WERI-Rb-1 (cell line): ENCODE data around the gene PER2.
A peak's percentile ranks its signal among the peaks of the same experiment; 100 is the strongest.

Source experiments
- DNase-seq: peaks from one replicate; pipeline ENCODE4 v3.0.0-alpha.2; 2020
- H3K27ac ChIP-seq: fragments of 250-450 bp; sonication (Bioruptor Pico); 2 replicates; pipeline ENCODE4 v1.5.1; 2020; ENCODE audit warnings: mild to moderate bottlenecking, moderate library complexity
- H3K27me3 ChIP-seq: fragments of 250-450 bp; sonication (Bioruptor Pico); 2 replicates; pipeline ENCODE4 v1.5.1; 2021; ENCODE audit warnings: mild to moderate bottlenecking, low read depth, moderate library complexity; ENCODE audit not compliant: insufficient read depth, severe bottlenecking
- H3K36me3 ChIP-seq: fragments of 250-450 bp; sonication (Bioruptor Pico); 2 replicates; pipeline ENCODE4 v1.5.1; 2020; ENCODE audit warnings: mild to moderate bottlenecking, moderate library complexity
- H3K4me3 ChIP-seq: 2 replicates; pipeline ENCODE4 v1.5.1; 2011; ENCODE audit warnings: low read depth, mild to moderate bottlenecking, control low read depth, low read length
- H3K9me3 ChIP-seq: fragments of 250-450 bp; sonication (Bioruptor Pico); 2 replicates; pipeline ENCODE4 v1.5.1; 2021; ENCODE audit warnings: mild to moderate bottlenecking, moderate library complexity; ENCODE audit not compliant: severe bottlenecking
- CTCF ChIP-seq: IDR thresholded peaks from 2 replicates; pipeline ENCODE4 v1.5.1; 2011; ENCODE audit warnings: low read depth, mild to moderate bottlenecking, control low read depth, inconsistent platforms, low read length

The PER2 gene

GRCh38 chr2:238263204-238264071, 25.0 kb downstream of the PER2 start:
- peak; percentile 89 for TF ChIP-seq CTCF
- Histone ChIP-seq H3K27ac (no peak overlapping the region), H3K27me3 (no peaks in the 10 kb centered on the region), H3K9me3 (no peaks in the 10 kb centered on the region), H3K36me3 (peaks cover 11% of the 10 kb centered on the region), H3K4me3 (no peak overlapping the region)
- DNase-seq, result peak; percentile 91

DNA sequence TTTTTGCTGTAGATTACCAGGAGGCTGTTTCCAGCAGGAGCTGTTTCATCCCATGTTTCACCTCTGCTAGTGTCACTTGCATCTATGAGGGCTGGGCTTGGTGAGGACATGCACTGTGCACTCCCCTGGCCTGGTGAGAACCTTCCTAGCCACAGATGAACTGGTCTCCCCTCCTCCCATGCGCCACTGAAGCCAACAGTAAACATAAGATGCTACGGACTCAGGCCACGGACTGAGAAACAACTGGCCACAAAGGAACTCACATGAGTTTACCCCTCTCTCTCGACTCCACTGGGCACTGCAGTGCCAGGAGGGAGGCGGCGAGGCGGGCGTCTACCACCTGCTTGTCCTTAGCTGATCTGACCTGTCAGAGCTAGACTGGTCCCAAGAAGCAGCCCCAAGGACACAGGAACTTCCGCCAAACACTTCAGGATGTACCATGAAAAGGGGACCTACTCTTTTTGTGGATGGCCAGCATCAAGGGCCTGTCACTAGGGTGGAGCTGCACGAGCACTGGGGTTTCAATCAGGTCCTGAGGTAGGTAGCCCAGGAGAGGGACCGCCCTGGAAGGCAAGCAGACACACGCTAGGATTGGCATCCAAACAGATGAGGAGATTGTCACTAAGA, 25.8 kb downstream of the PER2 start:
- no peak for DNase-seq
- no peak for TF ChIP-seq CTCF
- Histone ChIP-seq H3K9me3 (no peaks in the 10 kb centered on the region), H3K27me3 (no peaks in the 10 kb centered on the region), H3K4me3 (no peak overlapping the region), H3K27ac (no peak overlapping the region), H3K36me3 (peaks cover 9% of the 10 kb centered on the region)

GRCh38 chr2:238261718-238262375, 26.6 kb downstream of the PER2 start:
- Histone ChIP-seq H3K9me3 (no peaks in the 10 kb centered on the region), H3K27ac (no peak overlapping the region), H3K36me3 (peaks cover 6% of the 10 kb centered on the region), H3K27me3 (no peaks in the 10 kb centered on the region), H3K4me3 (no peak overlapping the region)
- TF ChIP-seq CTCF, result no peak
- no peak for DNase-seq

GRCh38 chr2:238260883-238261282, 27.5 kb downstream of the PER2 start:
- no peak for TF ChIP-seq CTCF
- no peak overlapping the region for H3K27ac ChIP-seq

GRCh38 chr2:238259061-238260020, 29.1 kb downstream of the PER2 start:
- H3K27ac ChIP-seq, result no peak overlapping the region; the same call in 1 of the 2 replicates
- H3K27me3 ChIP-seq, result no peaks in the 10 kb centered on the region
- H3K36me3 ChIP-seq, result peaks cover 25% of the 10 kb centered on the region
- H3K4me3 ChIP-seq, result no peak overlapping the region
- no peaks in the 10 kb centered on the region for H3K9me3 ChIP-seq
- TF ChIP-seq CTCF, result peak; percentile 87
- peak; percentile 69 for DNase-seq

More at GRCh38 chr2:238260883-238261282, 27.5 kb downstream of the PER2 start:
- Histone ChIP-seq H3K36me3 (peaks cover 11% of the 10 kb centered on the region), H3K4me3 (no peak overlapping the region), H3K27me3 (no peaks in the 10 kb centered on the region), H3K9me3 (no peaks in the 10 kb centered on the region)
- no peak for DNase-seq
